ENCODE results near the gene SPTBN4.
"Not testable (repeated sequence)": the region's sequence is repeated elsewhere in the genome, so short reads cannot be mapped to it uniquely, and the experiment has no call there.

SPTBN4 gene

GRCh38 chr19:40466985-40467734 lies at the start of gene SPTBN4:
Gene SPTBN4, plus strand, starts transcription at chr19:40467001. Its CDS starts 5,621 bp downstream, at chr19:40472622.
- DNase-seq: no peak

GRCh38 chr19:40417643-40417981 lies 49.2 kb upstream of the SPTBN4 start:
- no peak for DNase-seq

DNA sequence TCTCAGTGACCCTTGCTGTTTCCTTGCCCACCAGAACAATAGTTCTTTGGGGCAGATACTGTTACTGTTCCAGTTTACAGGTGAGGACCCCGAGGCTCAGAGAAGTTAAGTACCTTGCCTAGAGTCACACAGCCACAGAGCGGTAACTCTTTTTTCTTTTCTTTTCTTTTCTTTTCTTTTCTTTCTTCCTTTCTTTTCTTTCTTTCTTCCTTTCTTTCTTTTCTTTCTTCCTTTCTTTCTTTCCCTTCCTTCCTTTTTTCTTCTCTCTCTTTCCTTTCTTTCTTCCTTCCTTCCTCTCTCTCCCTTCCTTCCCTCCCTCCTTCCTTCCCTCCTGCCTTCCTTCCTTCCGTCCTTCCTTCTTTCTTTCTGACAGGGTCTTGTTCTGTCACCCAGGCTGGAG lies 48.8 kb upstream of the SPTBN4 start:
- DNase-seq: no peak

GRCh38 chr19:40419066-40419612 lies 47.7 kb upstream of the SPTBN4 start:
- no peak for DNase-seq

DNA sequence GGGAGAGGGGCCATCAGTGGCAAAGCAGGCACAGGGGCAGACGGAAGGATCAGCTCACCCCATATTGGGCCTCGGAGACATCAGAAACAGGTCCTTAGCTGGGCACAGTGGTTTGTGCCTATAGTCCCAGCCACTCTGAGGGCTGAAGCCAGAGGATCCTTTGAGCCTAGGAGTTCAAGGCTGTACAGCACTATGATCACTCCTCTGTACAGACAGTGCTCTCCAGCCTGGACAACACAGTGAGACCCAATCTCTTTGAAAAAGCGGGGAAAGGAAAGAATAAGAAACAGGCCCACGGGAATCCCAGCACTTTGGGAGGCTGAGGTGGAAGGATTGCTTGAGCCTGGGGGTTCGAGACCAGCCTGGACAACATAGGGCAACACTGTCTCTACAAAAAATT lies 47.0 kb upstream of the SPTBN4 start:
- DNase-seq: no peak

GRCh38 chr19:40420451-40420765 lies 46.4 kb upstream of the SPTBN4 start:
- no peak for DNase-seq

GRCh38 chr19:40420766-40421765 lies 45.7 kb upstream of the SPTBN4 start:
- no peak for DNase-seq

DNA sequence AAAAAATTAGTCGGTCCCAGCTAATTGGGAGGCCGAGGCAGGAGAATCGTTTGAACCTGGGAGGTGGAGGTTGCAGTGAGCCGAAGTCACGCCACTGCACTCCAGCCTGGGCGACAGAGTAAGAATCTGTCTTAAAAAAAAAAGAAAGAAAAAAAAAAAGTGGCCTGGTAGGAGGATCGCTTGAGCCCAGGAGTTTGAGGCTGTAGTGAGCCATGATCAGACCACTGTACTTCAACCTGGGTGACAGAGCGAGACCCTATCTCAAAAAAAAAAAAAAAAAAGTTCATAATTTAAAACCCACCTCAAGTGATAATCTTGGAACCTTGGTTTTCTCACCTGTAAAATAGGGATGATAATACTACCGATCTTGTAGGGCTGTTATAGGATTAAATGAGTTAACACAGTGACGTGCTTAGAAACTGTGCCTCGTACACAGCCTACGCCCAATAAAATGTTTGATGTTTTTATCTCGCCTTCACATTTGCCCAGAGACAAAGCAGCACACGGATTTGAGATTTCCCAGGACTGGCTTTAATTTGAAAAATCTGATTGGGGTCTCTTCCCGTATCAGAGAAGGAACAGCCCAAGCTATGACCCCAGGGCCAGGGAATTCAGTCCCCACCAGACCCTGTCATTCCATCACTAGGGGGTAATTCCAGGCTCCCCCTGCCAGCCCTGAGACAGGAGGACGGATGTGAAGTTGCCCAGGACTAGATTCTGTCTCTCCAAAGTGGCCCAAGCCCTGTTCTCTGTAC lies 44.6 kb upstream of the SPTBN4 start:
- DNase-seq: no peak

DNA sequence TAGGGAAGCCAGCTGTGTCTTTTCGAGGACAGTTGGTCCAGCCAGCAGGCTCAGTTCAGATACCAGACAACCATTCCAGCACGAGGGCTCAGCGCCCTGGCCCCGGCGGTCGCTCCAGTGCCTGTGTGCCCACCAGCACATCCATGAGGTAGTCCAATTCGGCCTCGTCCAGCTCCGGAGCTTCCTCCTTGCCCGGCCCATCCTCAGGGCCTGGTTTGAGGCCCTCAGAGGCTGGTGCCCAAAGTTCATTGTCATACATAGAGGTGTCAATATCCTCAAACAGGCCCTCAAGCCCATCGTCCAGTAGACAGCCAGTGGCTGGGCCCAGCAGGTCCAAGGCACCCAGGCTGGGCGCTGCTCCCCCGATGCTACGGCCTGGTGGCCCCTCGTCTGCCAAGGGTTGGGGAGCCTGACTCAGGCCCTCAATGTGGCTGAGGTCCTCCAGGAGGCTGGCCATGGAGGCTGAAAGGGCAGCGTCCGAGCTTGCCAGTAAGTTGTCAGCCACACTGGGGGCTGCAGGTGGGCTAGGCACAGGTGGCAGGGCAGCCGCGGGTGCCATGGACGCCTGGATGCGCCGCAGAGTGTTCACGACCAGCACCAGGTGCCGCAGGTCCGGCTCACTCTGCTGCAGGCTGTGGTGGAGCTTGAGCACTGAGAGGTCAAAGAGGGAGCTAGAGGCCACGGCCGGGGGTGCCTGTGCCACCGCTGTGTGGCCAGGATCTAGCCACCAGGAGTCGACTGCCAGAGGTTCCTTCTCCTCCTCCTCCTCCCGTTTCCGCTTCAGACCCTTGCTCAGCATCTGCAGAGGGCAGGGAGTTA lies 43.8 kb upstream of the SPTBN4 start:
- DNase-seq: no peak

DNA sequence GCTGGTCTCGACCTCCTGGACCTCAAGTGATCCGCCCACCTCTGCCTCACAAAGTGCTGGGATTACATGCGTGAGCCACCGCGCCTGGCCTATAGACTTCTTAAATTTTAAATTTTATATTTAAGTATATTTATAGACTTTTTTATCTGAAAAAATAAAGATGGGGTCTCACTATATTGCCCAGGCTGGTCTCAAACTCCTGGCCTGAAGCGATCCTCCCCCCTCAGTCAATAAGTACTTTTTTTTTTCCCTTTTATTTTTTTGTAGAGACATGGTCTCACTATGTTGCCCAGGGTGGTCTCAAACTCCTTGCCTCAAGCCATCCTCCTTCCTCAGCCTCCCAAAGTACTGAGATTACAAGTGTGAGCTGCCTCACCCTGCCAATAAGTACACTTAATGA lies 42.9 kb upstream of the SPTBN4 start:
- DNase-seq: no peak

GRCh38 chr19:40424637-40425449 lies 42.0 kb upstream of the SPTBN4 start:
- DNase-seq: no peak

GRCh38 chr19:40425450-40426287 lies 41.1 kb upstream of the SPTBN4 start, which contains the start of gene SERTAD1:
Gene SERTAD1, minus strand, starts transcription at chr19:40425992. Its CDS starts 2,446 bp downstream, at chr19:40423546.
- DNase-seq: peak; percentile 97

- not testable (repeated sequence) for DNase-seq
Observed at GRCh38 chr19:40428197-40428596, 38.6 kb upstream of the SPTBN4 start.

GRCh38 chr19:40430242-40430641 lies 36.6 kb upstream of the SPTBN4 start:
- not testable (repeated sequence) for DNase-seq

DNA sequence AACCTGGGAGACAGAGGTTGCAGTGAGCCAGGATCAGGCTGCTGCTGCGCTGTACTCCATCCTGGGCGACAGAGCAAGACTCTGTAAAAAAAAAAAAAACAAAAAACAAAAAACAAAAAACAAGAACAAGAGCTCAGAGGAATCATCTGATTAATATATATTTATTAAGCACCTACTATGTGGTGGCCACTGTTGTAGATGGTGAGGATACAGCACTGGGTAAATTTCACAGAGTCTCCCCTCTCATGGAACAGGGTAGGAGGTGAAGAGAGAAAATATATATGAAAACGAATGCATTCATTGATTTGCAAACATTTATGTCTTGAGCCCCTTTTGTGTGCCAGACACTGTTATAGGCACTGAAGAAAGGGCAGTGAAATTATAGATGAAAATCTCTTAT lies 35.1 kb upstream of the SPTBN4 start:
- DNase-seq: no peak

DNA sequence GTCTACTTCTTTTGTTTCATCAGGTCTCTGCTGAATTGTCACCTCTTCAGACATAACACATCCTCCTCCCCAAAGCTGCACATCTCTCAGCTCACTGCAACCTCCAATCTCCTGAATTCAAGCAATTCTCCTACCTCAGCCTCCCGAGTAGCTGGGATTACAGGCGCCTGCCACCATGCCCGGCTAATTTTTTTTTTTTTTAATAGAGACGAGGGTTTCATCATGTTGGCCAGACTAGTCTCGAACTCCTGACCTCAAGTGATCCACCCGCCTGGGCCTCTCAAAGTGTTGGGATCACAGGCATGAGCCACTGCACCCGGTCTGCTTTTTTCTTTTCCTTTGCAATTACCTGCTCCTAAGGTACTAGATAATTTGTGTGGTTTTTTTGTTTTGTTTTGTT lies 34.0 kb upstream of the SPTBN4 start:
- DNase-seq: not testable (repeated sequence)

GRCh38 chr19:40433391-40434216 lies 33.2 kb upstream of the SPTBN4 start:
- peak; percentile 61 for DNase-seq

DNA sequence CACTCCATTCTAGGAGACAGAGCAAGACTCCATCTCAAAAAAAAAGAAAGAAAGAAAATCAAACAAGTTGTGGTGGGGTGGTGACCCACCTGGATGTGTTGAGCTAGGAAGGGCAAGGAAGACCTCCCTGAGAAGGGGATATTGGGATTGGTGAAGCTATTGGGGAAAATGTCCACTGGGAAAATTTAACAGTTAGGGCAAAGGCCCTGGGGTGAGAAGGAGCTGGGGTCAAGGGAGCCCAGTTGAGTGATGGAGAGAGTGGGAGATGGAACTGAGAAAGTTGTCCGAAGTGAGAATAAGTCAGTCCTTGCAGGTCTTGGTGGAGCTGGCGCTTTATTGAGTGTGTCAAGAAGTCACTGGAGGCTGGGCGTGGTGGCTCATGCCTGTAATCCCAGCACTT lies 28.5 kb upstream of the SPTBN4 start:
- DNase-seq: no peak

GRCh38 chr19:40441719-40442253 lies 25.0 kb upstream of the SPTBN4 start:
- no peak for DNase-seq

Data from NCI-H2107 (cell line).